Activated gamma-delta T cell treated with anti-CD3 and anti-CD28 coated beads, Interleukin-2, amount 50 U/mL, for 16 hours (primary cell): ENCODE measurements around the gene ARMC9.
"Not testable (repeated sequence)": the region's sequence is repeated elsewhere in the genome, so short reads cannot be mapped to it uniquely, and the experiment has no call there.

Experiments
- DNase-seq: peaks from one replicate; pipeline ENCODE4 v3.0.0-alpha.2; 2020; ENCODE audit warnings: low read depth

ARMC9 gene

DNA sequence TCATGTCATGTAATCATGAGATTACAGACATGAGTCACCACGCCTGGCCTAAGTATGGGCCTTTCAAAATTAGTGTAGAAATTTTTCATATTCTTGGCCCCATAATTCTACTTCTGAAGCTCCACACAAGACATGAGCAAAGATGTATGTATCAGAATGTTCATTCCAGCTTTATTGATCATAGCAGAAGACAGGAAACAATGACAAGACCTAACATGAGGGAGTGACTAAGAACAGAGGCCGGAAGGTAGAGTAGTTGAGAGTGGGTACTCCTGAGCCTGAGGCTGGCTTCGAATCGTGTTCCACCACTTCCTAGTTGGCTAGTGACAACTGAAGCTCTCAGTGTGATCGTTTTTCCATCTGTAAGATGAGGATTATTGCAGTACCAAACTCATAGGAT, 89.3 kb downstream of the ARMC9 start:
- no peak for DNase-seq

DNA sequence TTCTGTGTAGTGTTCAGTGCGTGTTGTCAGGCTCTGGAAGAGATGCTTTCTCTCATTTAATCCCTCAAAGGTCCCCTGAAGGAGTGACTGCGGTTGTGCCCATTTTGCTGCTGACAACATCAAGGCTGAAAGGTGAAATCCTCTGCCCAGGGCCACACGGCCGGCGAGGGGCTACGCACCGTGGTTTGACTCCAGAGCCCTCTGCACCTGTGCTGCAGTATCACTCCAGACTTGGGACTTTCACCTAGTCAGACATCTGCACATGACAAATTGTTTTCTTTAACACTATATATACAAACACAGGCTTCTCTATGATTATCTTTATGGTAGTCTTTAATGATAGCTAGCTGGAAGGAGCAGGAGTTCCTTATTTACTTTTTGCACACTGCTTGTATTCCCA, 90.2 kb downstream of the ARMC9 start:
- DNase-seq = no peak

DNA sequence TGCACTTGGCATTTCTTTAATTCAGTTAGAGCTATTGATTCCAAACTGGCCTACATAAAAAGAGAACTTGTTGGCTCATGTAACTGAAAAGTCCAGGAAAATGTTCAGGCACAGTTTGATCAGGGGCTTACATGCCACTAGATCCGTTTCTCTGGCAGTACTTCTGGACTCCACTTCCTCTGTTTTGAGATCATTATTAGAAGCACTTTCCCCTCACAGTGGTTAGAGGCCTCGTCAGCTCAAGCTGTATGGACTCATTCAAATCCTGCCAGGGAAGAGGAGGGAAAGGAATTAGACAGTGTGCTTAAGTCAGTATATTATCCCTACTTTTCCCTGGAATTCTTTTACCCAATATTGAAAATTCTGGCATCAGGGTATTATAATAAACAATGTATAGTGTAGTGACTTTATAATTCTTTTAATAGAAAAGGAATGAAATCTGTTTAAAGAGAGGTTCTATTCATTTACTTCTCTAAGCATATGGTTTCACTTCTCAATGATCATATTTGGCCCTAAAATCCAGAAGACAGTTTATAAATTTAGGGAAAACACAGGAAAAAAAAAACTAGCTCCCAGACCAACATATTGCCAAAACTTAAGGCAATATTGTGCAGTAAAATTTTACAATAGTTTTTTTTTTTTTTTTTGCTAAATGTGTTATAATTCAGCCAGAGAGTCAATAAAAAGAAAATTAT, 92.0 kb downstream of the ARMC9 start:
- DNase-seq = no peak

DNA sequence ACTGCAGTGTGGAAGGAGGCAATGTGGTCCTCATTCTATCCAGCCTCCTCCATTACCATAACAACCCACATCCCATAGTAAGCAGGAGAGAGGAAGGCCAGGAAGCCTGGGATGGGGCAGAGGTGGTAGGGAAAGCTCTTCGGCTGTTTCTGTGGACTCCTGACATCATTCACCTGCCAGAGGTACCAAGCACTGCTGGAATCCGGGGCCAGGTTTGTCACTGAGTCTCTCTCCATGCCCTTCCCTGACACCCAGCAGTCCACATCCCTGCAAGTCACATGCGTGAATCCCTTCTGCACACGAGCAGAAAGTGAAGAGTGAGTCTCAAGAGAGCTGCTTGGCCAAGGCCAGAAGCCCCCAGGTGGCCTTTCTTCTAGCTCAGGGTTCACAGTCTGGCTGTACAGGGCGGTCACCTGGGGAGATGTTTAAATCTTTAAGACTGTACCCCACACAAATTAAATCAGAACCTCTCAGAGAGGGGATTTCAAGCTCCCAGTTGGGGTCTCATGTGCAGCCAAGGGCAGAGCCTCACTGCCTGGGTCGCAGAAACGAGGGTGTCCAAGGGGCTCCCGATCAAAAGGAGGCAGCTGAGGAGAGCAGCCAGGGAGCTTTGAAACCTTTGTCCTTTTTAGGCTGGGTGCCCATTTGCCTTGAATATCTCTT, 94.2 kb downstream of the ARMC9 start:
- no peak for DNase-seq

DNA sequence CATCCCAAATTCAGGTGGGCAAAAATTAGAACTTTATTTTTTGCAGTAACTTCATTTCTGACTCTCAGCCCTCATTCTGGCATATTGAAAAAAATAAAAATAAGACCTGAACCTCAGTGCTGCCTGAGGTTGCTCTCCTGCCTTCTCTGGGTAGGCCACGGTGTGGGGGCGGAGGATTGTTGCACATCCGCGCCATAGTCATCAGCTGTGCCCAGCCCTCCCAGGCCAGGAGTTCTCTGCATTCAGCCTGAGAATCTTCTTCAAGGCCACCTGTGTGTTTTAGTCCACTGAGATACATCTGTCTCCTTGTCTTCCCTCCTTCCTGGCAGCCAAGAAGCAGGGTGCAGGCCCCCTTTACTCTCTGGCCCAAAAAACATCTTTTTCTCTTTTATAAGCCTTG, 94.7 kb downstream of the ARMC9 start:
- DNase-seq = no peak

DNA sequence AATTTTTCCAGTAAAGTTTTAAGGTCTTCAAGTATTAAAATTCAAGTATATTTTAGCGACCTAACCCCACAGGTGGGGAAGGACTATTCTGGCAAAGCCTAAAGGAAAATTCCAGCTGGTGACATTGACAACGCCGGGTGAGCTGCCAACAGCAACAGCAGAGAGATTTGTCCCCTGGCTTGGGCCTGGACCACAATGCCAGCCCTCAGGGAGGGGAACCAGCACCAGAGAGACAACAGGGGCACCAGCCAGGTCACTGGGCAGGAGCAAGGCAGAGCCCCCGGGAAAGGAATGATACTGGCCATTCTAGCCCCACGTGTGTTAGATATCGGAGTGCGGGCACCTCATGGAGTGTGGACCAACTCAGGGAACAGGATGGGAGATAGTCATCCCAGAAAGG, 95.7 kb downstream of the ARMC9 start:
- no peak for DNase-seq

DNA sequence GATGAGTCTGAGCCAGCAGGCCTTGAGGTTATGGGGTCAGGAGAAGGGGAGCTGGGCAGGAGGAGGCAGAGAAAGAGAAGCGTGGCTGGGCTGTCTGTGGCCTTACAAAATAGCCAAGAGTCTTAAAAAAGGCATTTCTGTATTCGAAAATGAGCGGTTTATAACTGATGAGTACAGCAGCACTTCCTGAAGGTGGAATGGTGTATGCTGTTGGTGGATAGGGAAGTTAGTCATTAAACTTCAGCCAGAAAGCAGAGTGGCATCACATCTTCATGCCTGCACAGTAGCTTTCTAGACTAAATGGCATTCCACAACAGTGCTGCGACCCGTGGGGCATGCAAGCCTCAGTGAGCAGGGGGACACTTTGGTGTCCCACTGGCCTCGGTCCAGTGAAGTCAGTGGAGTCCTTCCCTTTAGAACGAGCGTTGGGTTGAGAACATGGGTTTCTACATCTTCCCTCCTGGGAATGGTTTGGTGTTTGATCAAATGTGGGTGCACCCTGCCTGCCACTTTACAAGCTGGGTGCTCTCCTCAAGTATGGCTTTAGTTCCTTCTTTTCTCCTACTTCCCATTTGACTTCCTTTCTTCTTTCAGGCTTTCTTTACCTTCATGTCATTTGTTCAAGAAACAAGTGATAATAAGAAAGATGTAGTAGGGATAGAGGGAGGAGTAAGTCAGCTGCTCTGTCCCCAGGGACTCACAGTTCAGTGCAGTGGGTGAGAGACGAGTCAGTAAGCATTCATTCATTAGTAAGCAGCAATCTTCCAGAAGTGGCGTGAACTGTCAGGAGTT, 96.3 kb downstream of the ARMC9 start:
- DNase-seq = no peak

DNA sequence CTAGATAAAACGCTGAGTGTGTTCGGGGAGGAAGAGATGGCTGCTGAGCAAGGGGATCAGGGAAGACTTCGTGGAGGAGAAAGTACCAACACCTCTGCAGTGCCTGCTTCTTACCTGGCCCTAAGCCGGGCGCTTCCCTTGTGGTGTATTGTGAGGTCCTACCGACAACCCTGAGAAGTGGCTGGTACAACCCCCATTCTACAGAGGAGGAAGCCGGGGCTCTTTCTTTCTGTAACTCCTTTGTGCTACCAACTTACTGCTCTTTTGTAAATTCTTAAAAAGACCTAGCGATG, 96.9 kb downstream of the ARMC9 start:
- no peak for DNase-seq

DNA sequence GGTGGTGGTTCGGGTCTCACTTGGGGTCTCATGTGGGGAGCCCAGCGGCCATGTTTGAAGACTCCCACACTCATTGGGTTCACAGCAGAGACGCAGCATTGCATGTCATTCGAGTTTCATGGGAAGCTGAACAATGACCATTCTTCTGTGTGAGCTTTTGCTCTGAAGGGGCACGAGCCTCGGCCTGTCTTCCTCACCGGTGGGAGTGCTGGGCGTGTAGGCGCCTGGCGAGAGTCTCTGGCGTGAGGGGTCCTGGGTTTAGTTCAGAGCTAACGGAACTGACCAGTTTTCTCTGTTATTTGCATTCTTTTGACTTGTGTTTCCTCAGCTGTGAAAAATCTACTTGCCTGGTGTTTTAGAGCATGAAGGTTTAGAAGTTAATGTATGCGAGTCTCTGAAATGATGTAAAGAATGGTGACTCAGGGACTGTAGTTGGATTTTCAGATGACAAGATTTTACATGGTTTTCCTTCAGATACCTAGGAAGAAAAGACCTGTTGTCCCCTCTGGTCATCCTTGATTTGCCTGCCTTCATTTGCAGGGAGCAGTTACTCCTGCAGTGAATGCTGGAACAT, 98.1 kb downstream of the ARMC9 start:
- no peak for DNase-seq

DNA sequence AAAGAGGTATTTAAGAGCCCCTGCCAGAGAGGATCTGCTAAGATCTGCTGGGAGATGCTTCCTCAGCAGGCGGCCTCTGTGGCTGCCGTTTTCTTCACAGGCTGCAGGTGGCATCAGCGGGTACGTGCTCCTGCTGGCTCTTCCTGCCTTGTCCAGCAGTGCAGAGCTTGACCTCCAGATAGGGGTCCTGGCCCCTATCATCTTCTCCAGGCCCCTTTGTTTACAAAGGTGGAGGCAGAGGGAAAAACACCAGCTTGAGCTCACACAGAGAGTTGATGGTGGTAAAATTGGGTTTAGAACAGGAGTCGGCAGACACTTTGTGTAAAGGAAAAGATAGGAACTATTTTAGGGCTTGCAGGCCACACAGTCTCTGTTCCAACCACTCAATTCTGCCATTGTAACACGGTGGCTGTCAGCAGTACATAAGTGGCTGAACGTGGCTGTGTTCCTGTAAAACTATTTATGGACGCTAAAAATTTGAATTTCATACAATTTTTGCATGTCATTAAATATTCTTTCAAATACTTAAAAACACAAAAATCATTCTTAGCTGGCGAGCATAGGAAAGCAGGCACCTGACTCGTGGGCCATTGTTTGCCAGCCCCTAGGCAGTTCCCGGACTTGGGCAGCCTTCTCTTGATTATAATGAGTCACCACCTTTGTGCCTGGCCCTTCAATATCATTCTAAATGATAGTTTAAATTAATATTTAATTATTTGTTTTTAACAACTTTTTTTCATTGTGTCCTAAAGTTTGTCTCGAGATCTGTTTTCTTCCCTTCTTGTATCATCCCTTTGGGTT, 98.9 kb downstream of the ARMC9 start:
- DNase-seq = peak; percentile 4

DNA sequence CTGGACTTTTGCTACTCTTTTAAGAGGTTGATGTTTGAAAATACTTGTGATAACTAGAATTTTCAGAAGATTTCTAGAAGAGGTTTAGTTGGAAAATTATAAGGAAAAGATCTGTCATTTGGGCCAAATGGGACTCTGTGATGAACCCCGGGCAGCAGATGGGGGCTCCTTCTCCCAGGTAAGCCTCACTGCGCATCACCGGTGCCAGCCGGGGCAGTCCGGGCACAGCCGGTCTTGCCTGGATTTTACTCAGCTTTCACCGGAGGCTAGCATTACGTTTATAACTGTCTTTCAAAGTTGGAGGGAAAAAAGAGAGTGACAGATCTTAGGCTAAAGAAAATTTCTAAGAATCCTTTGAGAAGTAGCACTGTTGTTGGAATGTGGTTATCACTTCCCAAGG, 99.7 kb downstream of the ARMC9 start:
- DNase-seq = no peak

DNA sequence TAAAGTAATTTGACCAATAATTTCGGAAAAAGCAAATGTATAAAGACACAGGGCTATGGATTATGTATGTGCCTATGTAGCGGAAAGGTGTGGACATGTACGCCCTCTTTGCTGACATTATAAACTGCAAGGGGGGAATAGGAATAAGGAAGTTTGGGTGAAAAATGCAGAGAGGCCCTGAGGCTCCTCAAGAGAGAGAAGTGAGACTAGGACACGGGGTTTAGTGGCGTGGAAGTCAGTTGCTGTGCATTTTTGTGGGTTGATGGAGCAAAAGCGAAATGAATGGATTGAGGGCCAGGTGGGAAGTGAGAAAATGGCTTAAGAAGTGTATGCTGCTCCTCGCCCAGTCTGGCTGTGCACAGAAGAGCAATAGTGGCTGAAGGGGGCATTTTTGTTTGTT, 100.8 kb downstream of the ARMC9 start:
- no peak for DNase-seq

DNA sequence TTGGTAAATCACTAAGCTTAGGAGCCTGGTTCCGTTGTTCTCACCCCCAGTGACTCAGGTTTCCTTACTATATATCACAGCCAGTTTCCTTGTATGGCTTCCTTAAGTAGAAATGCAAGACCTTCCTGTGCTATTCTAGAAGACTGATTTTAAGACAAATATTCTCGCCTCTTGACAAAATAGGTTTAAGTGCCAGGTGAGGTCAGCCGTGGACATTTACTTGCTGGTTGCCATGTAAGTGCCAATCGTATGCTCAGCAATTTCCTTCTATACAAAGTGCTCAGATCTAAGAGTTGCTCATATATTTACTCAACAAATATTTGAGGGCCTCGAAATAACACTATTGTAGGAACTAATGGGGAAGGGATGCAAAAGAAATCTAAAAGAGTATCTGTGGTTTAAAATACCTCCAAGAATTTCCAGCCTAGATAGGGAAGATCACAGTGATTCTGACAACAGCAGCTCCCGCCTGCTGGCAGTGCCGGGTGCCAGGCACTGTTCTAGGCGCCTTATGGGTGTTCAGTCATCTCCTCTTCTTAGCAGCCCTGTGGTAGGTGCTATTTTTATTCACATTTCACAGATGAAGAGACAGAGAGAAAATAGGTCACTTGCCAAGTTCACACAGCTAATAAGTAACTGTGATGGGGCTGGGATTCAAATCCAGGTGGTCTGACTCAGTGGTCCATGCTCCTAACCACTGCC, 101.7 kb downstream of the ARMC9 start:
- DNase-seq = no peak

DNA sequence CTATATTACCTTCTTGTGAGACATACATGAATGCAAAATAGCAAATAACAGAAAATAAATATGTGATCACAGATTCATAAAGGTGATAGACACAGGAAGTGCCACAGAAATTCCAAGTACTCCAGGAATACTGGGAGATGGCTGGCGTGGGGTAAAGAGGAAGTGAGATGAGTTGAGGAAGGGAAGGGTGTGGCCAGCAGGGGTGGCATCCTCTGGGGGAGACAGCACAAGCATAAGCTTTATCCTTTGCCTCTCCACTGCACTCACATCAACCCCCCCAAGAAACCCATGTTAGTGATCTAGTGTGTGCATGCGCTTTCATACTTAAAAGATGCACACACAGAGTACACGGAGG, 102.3 kb downstream of the ARMC9 start:
- DNase-seq = no peak

DNA sequence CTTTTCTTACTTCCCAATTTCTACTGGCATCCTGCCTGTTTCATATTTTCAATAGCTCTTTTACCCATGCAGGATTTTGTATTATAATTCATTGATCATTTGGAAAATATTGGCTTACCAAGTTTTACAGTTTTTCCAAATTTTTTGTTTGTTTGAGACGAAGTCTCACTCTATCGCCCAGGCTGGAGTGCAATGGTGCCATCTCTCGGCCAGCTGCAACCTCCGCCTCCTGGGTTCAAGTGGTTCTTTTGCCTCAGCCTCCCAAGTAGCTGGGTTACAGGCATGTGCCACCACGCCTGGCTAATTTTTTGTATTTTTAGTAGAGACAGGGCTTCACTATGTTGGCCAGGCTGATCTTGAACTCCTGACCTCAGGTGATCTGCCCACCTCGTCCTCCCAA, 105.8 kb downstream of the ARMC9 start:
- DNase-seq = not testable (repeated sequence)

DNA sequence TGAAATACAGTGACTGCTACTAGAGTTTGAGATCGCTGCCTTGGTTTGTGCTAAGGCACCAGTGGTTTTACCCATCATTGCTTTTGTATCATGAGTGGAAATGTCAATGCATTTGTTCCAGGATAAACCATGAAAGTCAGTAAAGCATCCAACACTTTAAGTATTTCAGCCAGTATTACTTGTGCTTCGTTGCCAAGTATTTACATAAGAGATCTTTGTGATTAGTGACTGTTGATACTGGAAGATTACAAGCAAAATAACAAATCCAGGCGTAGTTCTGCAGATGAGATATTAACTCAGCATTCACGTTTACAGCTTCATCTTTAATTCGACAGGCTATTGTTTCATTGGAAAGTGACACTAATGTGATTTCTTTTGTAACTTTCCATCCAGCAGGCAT, 106.8 kb downstream of the ARMC9 start:
- DNase-seq = no peak

DNA sequence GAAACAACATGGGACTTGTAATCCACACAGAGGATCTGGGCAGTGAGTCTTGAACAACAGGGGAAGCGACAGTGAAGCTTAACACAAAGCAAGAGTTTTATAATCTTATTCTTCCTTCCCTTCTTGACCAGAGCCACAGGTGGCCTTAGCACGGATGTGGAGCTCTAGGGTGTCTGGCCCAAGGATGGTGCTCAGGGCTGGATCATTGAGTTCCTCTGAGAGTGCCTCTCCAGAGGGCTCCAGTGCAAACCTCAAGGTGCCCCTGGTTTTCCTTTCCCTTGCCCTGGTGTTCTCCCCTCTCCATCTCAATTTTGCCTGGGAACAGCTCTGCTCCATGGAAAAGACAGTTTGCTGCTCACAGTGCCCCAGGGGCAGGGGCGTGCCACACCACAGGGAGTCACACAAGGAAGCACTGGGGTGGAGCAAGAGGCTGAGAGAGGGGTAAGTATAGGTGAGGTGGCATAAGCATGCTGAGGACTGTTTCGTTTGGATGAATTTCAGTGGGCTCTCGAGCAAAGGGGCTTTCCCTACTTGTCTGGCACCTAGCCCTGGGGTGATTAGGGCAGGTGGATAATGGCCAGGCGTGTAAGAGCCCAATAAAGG, 108.5 kb downstream of the ARMC9 start:
- DNase-seq = no peak

DNA sequence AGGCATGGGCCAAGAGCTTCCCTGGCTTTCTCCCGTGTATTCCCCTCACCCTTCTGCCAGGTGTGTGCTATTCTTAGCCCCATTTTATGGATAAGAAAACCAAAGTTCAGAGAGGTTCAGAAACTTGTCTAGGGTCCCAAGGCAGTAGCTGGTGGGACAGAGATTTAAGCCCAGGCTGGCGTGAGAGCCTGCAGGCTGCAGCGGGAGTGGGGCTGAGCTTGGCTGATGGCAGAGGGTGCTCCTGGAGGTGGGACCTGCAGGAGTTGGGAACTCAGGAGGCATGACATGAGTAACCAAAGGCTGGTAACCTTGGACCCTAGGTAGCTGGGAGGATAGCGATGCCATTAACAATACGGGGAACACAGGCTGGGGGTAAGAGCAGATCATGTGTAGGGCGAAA, 109.8 kb downstream of the ARMC9 start:
- DNase-seq = no peak

DNA sequence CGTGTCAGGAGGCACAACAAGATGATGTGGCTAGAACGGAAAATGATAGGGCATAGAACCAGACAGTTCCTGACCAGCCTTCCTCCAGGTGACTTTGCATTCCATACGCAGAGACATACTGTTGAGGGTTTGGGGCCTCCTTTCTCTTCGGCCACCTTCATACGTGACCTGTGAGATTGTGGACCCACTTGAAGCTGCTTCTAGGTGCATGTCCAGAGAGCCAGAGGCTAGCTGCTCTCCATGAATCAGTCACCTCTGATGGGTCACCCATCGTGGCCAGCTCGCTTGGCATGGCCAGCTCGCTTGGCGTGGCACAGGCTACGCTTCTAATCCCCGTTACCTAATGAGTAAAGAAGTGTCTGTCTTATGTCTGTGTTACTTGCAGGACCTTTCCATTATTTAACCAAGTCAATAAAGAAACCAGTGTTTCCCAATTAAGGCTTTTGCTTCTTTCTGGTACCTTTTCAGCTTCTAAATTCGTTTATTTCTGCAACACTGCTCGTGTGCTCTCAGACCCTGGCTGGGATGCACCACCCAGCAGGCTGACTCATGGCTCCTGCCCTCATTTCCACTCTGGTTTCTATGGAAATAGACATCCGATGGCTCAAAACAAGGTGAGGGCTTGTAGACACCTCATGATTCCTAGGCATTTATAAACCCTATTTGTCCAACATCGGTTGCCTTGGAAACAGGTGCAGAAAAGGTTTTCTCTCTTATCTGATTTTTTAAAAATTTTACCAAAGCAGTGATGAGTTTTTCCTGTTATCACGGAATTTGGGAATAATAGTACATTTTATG, 110.4 kb downstream of the ARMC9 start:
- no peak for DNase-seq

DNA sequence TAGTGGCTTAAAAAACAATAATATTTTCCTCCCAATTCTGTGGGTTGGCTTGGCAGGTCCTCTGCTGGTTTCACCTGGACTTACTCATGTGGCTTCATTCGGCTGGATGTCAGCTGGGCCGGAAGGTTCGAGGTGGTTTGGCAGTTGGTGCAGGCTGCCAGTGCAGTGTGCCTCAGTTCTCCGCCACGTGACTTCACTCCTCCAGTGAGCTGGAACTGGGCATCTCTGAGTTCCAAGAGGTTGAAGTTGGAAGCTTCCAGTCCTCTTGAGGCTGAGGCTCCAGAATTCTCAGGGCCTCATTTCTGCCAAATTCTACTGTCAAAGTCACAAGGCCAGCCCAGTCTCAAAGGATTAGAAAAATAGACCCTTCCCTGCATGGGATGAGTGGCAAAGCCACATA, 113.6 kb downstream of the ARMC9 start:
- no peak for DNase-seq

DNA sequence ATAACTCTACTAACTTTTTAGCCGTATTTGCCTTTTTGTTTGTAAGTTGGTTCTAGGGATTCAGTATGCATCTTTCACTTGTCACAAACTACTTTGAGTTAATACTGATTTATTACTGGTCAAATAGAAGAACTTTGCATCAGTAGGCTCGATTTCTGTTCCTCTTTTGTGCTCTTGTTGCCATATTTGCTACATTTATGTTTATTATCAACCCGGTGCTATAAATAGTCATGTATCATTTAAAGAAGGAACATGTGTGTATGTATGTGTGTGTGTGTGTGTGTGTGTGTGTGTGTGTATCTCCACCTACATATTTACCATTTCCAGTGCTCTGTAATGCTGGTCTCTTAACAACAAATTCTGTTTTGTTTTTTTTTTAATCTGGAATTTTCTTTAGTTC, 117.5 kb downstream of the ARMC9 start:
- no peak for DNase-seq
